Caco-2 (cell line): ENCODE measurements around the gene THOC2. TPM values are rescaled to one million over a fixed set of nuclear protein-coding genes. Genes with fewer than 3 reads are reported as not detected.
"Not testable (repeated sequence)": the region's sequence is repeated elsewhere in the genome, so short reads cannot be mapped to it uniquely, and the experiment has no call there.

Experiments used
- BruUV-seq: library from RNA; stranded (reverse); fragments of 400-500 nt; replicated peaks from 2 replicates; lab custom pipeline; 2021; lab: Mats Ljungman, UMichigan
- CTCF ChIA-PET: fragments of 300-600 bp; sonication (Branson Sonifier 250); formaldehyde crosslinking; loops from one replicate; lab custom pipeline; 2022; ENCODE audit warnings: antibody characterized with exemption; lab: Charles Lee
- POLR2A ChIA-PET: fragments of 300-600 bp; sonication (Branson Sonifier 250); formaldehyde crosslinking; loops from one replicate; lab custom pipeline; 2022; ENCODE audit warnings: antibody characterized with exemption; lab: Charles Lee
- DNase-seq, 2 experiments: peaks; one replicate each; pipeline versions ENCODE4 v3.0.0 to v3.0.0-alpha.2; 2020 to 2022
- H3K27me3 ChIP-seq: replicated peaks from 2 replicates; pipeline ENCODE4 v1.6.0; 2011; ENCODE audit warnings: low read length; ENCODE audit not compliant: control insufficient read depth, insufficient read depth
- H3K36me3 ChIP-seq: 2 replicates; pipeline ENCODE4 v1.5.1; 2011; ENCODE audit warnings: low read length; ENCODE audit not compliant: control insufficient read depth, insufficient read depth
- H3K4me1 ChIP-seq: fragments of 250-450 bp; sonication (Bioruptor Pico); 2 replicates; pipeline ENCODE4 v1.5.1; 2020; ENCODE audit warnings: mild to moderate bottlenecking
- H3K4me3 ChIP-seq: 2 replicates; pipeline ENCODE4 v1.5.1; 2011; ENCODE audit warnings: low read depth, mild to moderate bottlenecking, control low read depth, low read length
- H3K9me3 ChIP-seq: fragments of 250-450 bp; sonication (Bioruptor Pico); 2 replicates; pipeline ENCODE4 v1.5.1; 2020; ENCODE audit warnings: mild to moderate bottlenecking, moderate library complexity
- H3K27ac Mint-ChIP-seq: one replicate; pipeline ENCODE4 v1.8.0; 2022; ENCODE audit warnings: mixed read lengths; ENCODE audit not compliant: unreplicated experiment
- H3K27me3 Mint-ChIP-seq: one replicate; pipeline ENCODE4 v1.8.0; 2022; ENCODE audit warnings: mixed read lengths; ENCODE audit not compliant: insufficient read depth, unreplicated experiment
- H3K36me3 Mint-ChIP-seq: one replicate; pipeline ENCODE4 v1.8.0; 2022; ENCODE audit warnings: mild to moderate bottlenecking, mixed read lengths; ENCODE audit not compliant: insufficient read depth, unreplicated experiment
- H3K4me1 Mint-ChIP-seq: one replicate; pipeline ENCODE4 v1.8.0; 2022; ENCODE audit warnings: low read depth, mixed read lengths; ENCODE audit not compliant: unreplicated experiment
- H3K4me3 Mint-ChIP-seq: one replicate; pipeline ENCODE4 v1.8.0; 2022; ENCODE audit warnings: mild to moderate bottlenecking, moderate library complexity, mixed read lengths; ENCODE audit not compliant: unreplicated experiment
- H3K9me3 Mint-ChIP-seq: one replicate; pipeline ENCODE4 v1.8.0; 2022; ENCODE audit warnings: mixed read lengths; ENCODE audit not compliant: unreplicated experiment
- intact Hi-C: fragments of 100-400 bp; cut with micrococcal nuclease; formaldehyde crosslinking; loops from one replicate; pipeline ENCODE4 v1.10.0; 2022; ENCODE audit not compliant: unreplicated experiment
- total RNA-seq: library from RNA; stranded (reverse); gene quantifications from 2 replicates; pipeline ENCODE4 v1.2.3, GENCODE V29; 2022
- TF ChIP-seq, protein P1 (sequence below), 2 experiments: fragments of 200-600 bp in 1 of 2; IDR thresholded peaks; 1 replicate in 1 of 2; 2 replicates in 1 of 2; pipeline versions ENCODE4 v1.5.1 to v1.8.0; 2011 to 2022; ENCODE audit warnings: antibody characterized with exemption in 1 of 2, control low read depth in 1 of 2, inconsistent platforms in 1 of 2, low read depth in 1 of 2, low read length in 1 of 2, mild to moderate bottlenecking in 1 of 2, moderate library complexity in 1 of 2; ENCODE audit not compliant: insufficient read depth in 1 of 2, severe bottlenecking in 1 of 2, unreplicated experiment in 1 of 2

THOC2 gene
- total RNA-seq, 1 experiment from 2014 or later: 85.4 TPM

DNA sequence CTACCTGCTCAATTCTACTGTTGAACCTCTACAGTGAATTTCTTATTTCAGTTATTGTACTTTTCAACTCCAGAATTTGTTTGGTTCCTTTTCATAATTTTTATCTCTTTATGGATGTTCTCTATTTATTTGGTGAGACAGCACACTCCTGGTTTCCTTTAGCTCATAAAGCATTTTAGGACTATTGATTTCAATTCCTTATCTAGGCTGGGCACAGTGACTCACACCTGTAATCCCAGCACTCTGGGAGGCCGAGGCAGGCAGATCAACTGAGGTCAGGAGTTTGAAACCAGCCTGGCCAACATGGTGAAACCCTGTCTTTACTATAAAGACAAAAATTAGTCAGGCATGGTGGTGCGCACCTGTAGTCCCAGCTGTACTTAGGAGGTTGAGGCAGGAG is 57.7 kb downstream of the THOC2 start:
- Mint-ChIP-seq H3K27me3 (no peaks in the 10 kb centered on the region), H3K4me3 (no peak overlapping the region), H3K9me3 (no peaks in the 10 kb centered on the region), H3K27ac (no peak overlapping the region), H3K36me3 (peaks cover 54% of the 10 kb centered on the region), H3K4me1 (no peaks in the 10 kb centered on the region)
- POLR2A ChIA-PET: no interaction called here
- no peak overlapping the region for H3K4me3 ChIP-seq
- CTCF ChIA-PET: no interaction called here
- no TSS peak for BruUV-seq
- no peaks in the 10 kb centered on the region for H3K27me3 ChIP-seq
- intact Hi-C loops: no loop called here
- DNase-seq: no peak
- no peaks in the 10 kb centered on the region for H3K36me3 ChIP-seq
- TF ChIP-seq, protein P1, sequence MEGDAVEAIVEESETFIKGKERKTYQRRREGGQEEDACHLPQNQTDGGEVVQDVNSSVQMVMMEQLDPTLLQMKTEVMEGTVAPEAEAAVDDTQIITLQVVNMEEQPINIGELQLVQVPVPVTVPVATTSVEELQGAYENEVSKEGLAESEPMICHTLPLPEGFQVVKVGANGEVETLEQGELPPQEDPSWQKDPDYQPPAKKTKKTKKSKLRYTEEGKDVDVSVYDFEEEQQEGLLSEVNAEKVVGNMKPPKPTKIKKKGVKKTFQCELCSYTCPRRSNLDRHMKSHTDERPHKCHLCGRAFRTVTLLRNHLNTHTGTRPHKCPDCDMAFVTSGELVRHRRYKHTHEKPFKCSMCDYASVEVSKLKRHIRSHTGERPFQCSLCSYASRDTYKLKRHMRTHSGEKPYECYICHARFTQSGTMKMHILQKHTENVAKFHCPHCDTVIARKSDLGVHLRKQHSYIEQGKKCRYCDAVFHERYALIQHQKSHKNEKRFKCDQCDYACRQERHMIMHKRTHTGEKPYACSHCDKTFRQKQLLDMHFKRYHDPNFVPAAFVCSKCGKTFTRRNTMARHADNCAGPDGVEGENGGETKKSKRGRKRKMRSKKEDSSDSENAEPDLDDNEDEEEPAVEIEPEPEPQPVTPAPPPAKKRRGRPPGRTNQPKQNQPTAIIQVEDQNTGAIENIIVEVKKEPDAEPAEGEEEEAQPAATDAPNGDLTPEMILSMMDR (IDR thresholded peaks at IDR 0.05; ENCODE audit: insufficient read depth in 1 of 2, low read depth in 1 of 2, low read length in 1 of 2, severe bottlenecking in 1 of 2, unreplicated experiment in 1 of 2): no peak
- no peaks in the 10 kb centered on the region for H3K9me3 ChIP-seq
- no peaks in the 10 kb centered on the region for H3K4me1 ChIP-seq

DNA sequence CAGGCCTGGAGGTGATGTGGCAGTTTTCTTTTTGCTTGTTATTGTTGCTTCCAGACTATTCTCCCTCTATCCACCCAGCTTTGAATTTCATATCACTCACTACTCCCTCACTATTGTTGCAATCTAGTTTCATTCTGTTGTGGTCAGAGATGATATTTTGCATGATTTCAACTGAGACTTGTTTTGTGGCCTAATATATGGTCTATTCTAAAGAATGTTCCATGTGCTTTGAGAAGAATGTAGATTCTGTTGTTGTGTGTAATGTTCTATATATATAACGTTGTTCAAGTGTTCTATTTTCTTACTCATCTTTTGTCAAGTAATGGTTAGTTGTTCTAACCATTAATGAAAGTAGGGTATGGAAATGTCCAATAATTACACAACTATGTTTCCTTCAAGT is 59.0 kb downstream of the THOC2 start:
- Mint-ChIP-seq H3K4me3 (no peak overlapping the region), H3K4me1 (no peaks in the 10 kb centered on the region), H3K36me3 (peaks cover 55% of the 10 kb centered on the region), H3K27me3 (no peaks in the 10 kb centered on the region), H3K9me3 (no peaks in the 10 kb centered on the region), H3K27ac (peak overlapping the region; percentile 2)
- Histone ChIP-seq H3K9me3 (no peaks in the 10 kb centered on the region), H3K4me3 (no peak overlapping the region), H3K27me3 (no peaks in the 10 kb centered on the region), H3K4me1 (no peaks in the 10 kb centered on the region), H3K36me3 (no peaks in the 10 kb centered on the region)
- intact Hi-C loops: no loop called here
- no TSS peak for BruUV-seq
- TF ChIP-seq, protein P1 (IDR thresholded peaks at IDR 0.05; ENCODE audit: insufficient read depth in 1 of 2, low read depth in 1 of 2, low read length in 1 of 2, severe bottlenecking in 1 of 2, unreplicated experiment in 1 of 2): no peak
- POLR2A ChIA-PET: no interaction called here
- no peak for DNase-seq
- CTCF ChIA-PET: no interaction called here

DNA sequence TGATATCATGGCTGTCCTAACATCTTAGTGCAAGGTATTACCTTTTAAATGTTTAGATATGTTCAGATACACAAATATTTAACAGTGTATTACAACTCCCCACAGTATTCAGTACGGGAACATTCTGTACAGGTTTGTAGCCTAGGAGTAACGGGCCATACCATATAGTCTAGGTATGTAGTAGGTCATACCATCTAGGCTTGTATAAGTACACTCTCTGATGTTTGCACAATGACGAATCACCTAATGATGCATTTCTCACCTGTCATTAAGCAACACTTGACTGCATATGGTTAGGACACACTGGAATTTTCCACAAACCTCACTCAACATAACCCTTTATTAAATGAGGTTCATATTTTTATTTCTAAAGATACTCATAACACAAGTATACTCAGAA is 67.7 kb downstream of the THOC2 start:
- intact Hi-C loops: loop anchor here (2.0 to 5.0 kb wide), 2 partner anchors 16 to 162 kb away; no protein-coding TSS in a partner anchor
- no peaks in the 10 kb centered on the region for H3K4me1 ChIP-seq
- no peaks in the 10 kb centered on the region for H3K9me3 Mint-ChIP-seq
- peaks cover 53% of the 10 kb centered on the region for H3K36me3 Mint-ChIP-seq
- ChIA-PET POLR2A (no interaction called here), CTCF (no interaction called here)
- DNase-seq: peak in 1 of 2 experiments; percentile 1
- no peak overlapping the region for H3K4me3 ChIP-seq
- BruUV-seq: no TSS peak
- no peaks in the 10 kb centered on the region for H3K27me3 ChIP-seq
- H3K36me3 ChIP-seq: no peaks in the 10 kb centered on the region
- no peaks in the 10 kb centered on the region for H3K4me1 Mint-ChIP-seq
- no peak overlapping the region for H3K4me3 Mint-ChIP-seq
- no peaks in the 10 kb centered on the region for H3K27me3 Mint-ChIP-seq
- TF ChIP-seq, protein P1 (IDR thresholded peaks at IDR 0.05; ENCODE audit: insufficient read depth in 1 of 2, low read depth in 1 of 2, low read length in 1 of 2, severe bottlenecking in 1 of 2, unreplicated experiment in 1 of 2): no peak
- no peaks in the 10 kb centered on the region for H3K9me3 ChIP-seq
- no peak overlapping the region for H3K27ac Mint-ChIP-seq

DNA sequence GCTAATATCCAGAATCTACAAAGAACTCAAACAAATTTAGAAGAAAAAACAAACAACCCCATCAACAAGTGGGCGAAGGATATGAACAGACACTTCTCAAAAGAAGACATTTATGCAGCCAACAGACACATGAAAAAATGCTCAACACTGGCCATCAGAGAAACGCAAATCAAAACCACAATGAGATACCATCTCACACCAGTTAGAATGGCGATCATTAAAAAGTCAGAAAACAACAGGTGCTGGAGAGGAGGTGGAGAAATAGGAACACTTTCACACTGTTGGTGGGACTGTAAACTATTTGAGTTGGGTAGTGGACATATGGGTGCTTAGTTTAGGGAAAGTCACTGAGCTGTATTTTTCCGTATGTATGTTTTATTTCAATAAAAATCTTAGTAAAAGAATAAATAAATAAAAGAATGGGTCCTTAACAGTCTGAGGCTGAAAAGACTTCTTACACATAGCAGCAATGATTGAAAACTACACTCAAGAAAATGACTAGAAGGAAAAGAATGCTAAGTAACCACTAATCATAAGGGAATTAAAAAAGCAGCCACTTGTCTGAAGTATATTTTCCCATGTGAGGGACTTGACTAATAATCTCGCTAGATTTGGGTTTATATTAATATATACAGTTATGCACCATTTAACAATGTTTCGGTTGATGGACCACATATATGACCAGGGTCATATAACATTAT is 68.2 kb downstream of the THOC2 start:
- H3K27ac Mint-ChIP-seq, H3K27me3 Mint-ChIP-seq, H3K4me1 ChIP-seq, BruUV-seq, H3K4me3 ChIP-seq, H3K4me1 Mint-ChIP-seq, H3K4me3 Mint-ChIP-seq, H3K36me3 ChIP-seq, CTCF ChIA-PET, POLR2A ChIA-PET, H3K27me3 ChIP-seq, H3K9me3 Mint-ChIP-seq, DNase-seq, H3K9me3 ChIP-seq: not testable (repeated sequence)
- intact Hi-C loops: loop anchor here (2.0 to 5.0 kb wide), 2 partner anchors 16 to 163 kb away; no protein-coding TSS in a partner anchor
- H3K36me3 Mint-ChIP-seq: peaks cover 47% of the 10 kb centered on the region

DNA sequence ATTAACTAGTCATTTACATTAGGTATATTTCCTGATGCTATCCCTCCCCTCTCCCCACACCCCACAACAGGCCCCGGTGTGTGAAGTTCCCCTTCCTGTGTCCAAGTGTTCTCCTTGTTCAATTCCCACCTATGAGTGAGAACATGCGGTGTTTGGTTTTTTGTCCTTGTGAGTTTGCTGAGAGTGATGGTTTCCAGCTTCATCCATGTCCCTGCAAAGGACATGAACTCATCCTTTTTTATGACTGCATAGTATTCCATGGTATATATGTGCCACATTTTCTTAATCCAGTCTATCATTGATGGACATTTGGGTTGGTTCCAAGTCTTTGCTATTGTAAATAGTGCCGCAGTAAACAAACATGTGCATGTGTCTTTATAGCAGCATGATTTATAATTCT is 69.1 kb downstream of the THOC2 start:
- POLR2A ChIA-PET, CTCF ChIA-PET, H3K27me3 Mint-ChIP-seq: not testable (repeated sequence)

More for the DNA sequence above, 69.1 kb downstream of the THOC2 start:
- not testable (repeated sequence) for H3K4me1 ChIP-seq, BruUV-seq, H3K27me3 ChIP-seq, H3K9me3 ChIP-seq, H3K36me3 ChIP-seq, H3K27ac Mint-ChIP-seq, DNase-seq, H3K4me3 ChIP-seq, H3K4me3 Mint-ChIP-seq, H3K4me1 Mint-ChIP-seq, H3K9me3 Mint-ChIP-seq
- peaks cover 43% of the 10 kb centered on the region for H3K36me3 Mint-ChIP-seq
- intact Hi-C loops: loop anchor here (2.0 kb wide), 1 partner anchor 15 kb away; no protein-coding TSS in a partner anchor
